Fibroblast of peridontal ligament (primary cell): ENCODE results near the gene PSMA5.
"Not testable (repeated sequence)": the region's sequence is repeated elsewhere in the genome, so short reads cannot be mapped to it uniquely, and the experiment has no call there.

Source experiments
- DNase-seq: peaks from one replicate; pipeline ENCODE4 v3.0.0-alpha.2; 2010; ENCODE audit errors: extremely low read depth

Gene PSMA5

DNA sequence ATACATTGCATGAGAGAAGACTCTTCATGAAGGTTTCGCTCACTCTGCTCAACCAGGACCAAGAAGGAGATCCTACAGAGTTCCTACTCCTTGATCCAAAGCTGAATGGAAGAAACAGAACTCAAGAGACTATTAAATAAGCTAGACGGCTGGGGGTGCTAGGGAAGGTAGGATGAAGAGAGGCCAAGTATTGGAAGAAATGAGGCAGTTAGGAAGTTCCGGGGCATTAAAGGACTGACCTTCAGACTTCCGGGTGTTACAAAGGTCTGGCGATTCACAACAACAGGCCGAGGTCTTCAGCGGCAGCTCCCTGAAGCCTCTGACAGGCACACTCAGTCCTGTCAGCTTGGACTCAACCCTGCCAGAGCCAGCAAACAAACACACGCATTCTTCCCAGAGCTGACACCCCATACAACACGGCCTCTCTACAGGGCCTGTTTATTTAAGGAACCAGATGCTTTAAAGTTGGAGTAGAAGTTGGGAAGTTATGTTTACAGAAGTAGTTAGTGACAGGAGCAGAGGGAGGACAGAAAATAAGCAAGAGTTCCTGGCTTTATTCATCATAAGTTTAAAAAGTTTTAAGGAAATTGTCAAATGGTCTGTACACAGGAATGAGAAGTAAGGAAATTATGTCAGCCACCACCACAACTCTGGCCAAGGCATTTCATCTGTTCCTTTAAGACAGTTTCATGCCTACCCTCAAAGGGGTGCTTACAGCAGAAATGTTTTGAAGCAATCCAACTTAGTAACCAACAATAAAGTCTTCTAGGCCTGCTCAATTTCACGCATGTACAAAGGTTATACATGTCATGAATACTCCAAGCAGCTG lies 33.2 kb downstream of the PSMA5 start:
- DNase-seq, result peak; percentile 63

DNA sequence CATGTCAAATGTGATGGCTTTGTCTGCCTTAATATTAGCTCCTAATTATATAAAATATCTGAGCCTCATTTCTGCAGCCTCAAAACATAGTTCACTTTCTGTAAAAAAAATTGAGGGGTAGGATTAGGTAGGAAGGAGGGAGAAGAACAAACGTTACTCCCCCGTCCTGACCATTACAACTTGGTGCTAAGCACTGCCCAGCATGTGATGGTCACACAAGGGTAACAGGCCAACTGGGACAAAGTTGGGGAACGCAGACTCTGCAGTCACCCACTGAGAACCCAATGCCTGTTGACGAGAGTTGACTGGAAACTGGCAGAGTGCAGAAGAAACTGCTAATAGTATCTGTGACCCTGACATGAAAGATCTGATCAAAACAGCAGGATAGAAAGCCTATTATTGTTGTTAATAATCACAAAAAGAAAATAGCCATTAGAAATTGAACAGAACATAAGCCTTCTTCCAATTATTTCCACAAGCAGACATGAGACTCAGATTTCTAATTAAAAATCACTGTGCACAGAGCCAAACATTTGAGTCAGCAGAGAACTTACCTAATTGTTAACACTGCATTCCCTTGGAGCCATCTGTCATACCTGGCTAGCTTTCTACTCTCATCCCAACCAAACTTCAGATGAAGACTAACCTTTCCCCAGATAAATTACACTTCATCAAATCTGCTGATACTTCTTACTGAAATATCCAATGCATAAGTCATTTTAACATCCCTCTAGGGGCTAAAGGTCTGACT lies 34.0 kb downstream of the PSMA5 start:
- no peak for DNase-seq

DNA sequence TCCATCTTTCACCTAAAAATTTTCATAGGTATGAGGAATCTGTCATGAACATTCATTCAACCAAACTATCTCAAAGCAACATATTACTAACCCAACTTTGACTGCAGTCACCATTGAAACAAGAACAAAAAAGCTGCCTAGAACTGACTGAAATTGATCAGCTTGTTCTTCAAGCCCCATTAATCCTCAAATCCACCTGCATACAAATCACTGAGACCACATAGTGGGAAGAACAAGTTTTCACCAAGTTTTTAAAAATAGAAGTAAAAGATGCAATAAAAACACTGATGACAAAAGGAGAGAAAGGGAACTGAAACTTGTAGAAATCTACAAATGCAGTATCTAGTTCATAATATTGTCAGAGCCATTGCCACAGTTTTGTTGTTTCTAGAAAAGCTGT lies 34.6 kb downstream of the PSMA5 start:
- DNase-seq, result no peak

DNA sequence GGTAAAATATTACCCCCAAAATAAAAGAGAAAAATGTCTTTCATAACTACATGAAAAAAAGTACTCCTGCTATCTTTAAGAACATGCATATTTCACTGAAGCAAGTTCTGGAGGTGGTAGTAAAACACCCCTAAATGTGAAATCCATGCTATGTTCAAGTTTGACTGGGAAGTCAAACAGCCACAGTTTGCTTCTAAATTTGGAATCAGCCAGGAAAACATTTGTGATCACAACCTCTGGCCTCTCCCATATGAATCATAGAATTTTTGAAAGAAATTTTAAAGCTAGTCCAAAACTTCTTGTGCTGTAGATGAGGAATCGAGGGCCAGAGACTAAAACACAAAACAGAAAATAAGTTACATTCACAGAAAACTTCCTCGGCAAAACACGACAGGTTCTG lies 35.1 kb downstream of the PSMA5 start:
- DNase-seq, result peak; percentile 72

DNA sequence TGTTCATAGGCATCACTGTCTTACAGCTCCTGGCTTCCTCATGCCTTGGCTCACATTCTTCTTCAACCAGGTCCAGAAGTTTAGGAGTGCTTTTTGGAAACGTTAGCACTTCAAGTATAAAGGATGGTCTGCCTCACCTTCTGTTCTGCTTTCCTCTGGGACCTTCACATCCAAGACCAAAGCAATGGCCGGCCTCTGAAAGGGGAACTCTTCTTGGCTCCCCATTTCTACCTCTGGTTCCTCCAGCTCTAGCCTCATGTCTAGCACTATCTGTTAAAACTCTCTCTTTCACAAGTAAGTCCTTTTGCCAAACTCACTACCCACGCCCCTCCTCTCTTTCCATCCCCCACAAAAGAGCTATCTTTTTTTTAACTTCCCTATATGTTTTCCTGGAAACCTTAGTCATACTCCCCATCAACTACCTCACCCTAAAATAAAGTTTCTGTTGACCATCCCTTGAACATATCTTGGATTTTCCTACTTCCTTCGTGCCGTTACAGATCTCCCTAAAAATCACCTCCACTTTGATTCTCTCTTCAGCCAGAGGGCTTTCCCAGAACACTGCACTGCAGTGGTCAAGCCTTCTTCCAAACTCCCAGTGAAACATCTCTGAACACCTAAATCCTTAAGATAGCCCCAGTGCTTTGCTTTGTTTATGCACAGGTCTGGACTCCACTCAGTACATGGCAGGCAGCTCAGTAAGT lies 36.5 kb downstream of the PSMA5 start:
- no peak for DNase-seq

DNA sequence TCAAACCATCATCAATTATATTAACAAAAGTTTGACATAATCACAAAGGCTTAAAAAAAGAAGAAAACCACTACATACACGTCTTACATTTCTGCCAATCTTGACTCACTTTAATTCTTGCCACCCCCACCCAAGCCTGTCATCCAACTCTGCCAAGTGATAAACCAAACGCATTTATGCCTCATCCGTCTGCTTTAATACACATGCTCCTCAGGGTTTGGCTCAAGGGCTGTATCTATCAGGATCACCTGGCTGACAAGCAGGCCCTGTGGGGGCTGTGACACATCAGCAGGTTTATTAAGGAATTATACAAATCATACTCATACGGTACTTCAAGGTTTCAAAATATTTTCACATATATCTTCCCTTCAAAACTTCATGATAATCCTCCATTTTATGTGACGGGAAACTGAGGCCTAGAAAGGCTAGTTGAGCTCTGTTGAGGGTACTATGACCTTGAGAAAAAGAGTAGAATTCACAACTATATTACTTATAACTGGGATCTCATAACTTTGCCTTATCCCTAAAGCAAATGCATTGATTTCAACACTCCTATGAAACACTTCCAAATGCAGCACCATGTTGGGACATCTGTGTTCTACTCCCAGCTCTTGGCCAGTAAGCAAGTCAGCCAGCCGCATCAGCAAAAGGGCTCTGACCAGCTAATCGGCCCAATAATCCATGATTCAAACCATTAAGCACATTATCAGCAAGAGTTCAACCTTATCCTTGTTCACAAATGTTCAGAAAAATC lies 37.2 kb downstream of the PSMA5 start:
- DNase-seq, result no peak

DNA sequence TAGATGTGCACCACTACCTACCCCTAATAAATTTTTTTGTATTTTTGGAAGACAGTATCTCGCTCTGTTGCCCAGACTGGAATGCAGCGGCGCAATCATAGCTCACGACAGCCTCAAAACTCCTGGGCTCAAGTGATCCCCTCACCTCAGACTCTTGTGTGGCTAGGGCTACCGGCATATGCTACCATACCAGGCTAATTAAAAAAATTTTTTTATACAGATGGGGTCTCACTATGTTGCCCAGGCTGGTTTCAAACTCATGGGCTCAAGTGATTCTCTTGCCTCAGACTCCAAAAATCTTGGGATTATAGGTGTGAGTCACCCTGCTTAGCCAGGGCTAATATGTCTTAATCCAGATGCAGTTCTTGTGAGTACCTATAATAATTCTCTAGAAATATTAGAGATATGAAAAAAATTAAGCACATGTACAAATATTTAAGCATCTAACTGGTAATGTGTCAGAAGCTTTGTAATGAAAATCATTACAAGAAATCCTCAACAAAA lies 38.0 kb downstream of the PSMA5 start:
- no peak for DNase-seq

DNA sequence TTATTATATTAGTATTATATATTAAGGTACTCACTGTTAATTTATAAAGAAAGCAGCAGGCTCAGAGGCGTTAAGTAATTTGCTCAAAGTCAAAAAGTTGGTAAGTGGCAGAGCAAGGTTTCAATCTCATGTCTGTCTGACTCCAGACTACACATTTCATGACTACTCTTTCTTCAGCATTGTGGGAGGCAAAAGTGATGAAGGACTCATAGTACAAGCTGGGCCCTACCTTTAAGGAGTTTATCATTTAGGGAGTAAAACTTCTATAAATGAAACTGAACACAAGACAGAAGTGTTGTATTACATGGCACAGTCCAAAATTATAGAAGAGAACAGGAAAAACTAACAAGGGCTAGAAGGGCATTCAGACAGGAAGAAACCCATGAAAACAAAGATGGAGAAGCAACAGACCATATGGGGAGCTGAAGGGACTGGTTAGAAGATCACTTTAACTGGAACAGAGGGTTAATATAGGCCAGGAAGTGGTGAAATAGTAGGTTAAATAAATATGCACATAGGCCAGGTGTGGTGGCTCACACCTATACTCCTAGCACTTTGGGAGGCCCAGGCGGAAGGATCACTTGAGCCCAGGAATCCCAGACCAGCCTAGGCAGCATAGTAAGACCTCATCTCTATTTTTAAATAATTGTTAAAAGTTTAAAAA lies 40.1 kb downstream of the PSMA5 start:
- no peak for DNase-seq

DNA sequence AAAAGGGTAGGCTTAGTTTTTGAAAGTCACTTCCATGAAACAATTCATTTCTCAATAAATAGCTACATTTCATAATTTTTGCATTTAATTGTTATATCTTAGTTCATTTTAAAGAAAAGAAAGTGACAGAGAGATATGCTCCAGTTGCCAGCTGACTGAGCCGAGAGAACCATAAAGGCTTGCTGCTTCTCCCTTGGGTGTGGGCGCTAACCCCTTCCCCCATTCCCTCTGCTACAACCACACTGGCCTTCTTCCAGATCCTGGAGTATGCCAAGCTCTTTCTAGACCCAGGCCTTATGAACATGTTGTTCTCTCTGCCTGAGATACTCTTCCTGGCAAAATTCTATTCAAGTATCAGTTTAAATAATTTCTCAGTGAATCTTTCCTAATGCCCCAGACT lies 40.8 kb downstream of the PSMA5 start:
- DNase-seq, result peak; percentile 47

DNA sequence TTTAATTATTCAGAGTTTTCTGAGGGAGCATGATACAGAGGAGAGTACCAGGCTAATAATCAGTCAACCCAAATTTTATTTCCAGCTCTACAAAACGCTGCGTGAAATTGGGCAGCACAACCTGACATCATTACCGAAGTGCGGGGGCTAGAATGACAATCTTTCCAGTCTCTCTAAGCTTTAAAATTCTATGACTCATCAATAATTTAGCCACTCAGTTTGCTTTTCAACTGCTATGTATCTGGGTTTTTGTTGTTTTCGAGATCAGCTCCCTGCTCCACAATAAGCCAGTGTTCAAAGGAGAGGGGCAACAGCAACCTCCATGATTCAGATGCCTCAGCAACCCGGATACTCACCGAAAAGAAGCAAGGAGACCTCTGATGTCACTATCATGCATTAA lies 42.4 kb downstream of the PSMA5 start:
- no peak for DNase-seq

DNA sequence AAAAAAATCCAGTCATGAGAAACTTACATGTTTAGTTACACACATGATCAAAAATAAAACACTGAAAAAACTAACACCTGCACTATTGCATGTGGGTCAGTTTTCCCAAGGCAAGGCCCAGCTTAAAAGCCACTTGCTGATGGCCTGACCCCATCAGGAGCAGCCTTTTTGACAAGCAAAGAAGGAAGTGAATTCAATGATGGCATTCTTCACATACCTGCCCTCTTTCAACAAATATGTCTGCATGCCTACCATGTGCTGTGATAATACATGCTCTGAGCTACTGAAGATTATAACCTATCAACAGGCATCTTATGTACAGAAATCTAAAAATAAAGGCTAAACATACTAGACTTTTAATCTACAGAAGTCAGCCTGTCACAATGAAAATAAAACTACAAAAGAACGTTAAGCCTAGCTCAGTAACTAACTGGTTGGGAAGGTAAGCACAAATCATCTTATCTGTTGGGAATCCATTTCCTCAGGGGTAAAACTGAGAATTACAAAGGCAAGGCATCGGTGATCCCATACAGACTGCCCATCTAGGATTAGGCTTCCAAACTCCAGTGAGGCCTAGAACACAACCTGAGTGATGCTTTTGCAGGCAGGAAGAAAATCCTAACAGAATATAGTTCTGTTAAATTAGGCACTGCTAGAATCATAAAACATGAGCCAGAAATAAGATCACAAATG lies 43.0 kb downstream of the PSMA5 start:
- no peak for DNase-seq

DNA sequence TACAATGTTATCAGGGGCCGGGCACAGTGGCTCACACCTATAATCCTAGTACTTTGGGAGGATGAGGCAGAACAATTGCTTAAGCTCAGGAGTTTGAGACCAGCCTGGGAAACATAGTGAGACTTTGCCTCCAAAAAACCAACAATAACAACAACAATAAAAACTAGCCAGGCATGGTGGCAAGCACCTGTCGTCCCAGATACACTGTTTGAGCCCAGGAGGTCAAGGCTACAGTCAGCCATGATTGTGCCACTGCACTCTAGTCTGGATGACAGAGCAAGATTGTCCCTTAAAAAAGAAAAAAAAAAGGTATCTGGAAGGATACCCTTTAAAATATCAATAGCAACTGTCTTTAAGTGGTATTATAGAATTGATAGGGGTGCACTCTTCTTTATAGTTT lies 44.7 kb downstream of the PSMA5 start:
- DNase-seq, result no peak

DNA sequence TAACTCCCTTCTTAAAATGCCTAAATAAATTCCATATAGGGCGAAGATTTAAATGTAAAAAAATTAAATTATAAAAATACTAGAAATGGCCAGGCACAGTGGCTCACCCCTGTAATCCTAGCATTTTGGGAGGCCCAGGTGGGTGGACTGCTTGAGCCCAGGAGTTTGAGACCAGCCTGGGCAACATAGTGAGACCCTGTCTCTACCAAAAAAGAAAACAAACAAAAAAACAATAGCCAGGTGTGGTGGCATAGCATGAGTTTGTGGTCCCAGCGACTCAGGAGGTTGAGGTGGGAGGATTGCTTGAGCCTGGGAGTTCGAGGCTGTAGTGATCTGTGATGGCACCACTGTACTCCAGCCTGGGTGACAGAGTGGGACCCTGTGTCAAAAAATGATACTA lies 46.3 kb downstream of the PSMA5 start:
- DNase-seq, result no peak

DNA sequence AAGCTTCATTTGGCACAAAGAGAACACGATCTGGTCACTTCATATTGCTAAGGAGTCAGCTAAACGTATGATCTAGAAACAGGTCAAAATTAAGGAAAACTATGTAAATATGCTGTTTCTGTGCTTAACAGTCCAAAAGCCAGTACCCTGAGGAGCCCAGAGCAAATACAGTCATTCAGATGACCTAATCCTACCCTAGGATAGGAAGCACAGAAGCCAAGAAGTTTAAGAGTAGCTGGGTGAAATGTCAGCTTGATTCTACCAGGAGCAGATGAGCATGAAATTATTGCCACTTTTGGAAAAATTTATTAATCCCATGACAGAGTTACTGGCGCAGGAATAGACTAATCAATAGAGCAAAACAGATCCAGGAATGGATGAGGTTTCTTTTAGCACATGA lies 46.8 kb downstream of the PSMA5 start:
- DNase-seq, result peak; percentile 69

DNA sequence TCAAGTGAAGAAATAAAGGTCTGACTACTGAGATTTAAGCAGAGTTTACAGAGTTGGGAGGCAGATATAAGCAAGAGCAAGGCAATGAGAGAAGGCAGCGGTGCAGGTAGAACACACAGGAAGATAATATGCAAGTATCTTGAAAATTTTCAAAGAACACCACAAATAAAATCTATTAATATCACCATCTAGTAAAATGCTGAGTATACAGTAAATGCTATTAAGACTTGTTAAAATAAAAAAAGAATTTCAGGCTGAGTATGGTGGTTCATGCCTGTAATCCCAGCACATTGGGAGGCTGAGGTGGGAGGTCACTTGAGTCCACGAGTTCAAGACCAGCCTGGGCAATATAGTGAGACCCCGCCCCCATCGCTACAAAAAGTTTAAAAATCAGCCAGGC lies 48.5 kb downstream of the PSMA5 start:
- DNase-seq, result no peak

DNA sequence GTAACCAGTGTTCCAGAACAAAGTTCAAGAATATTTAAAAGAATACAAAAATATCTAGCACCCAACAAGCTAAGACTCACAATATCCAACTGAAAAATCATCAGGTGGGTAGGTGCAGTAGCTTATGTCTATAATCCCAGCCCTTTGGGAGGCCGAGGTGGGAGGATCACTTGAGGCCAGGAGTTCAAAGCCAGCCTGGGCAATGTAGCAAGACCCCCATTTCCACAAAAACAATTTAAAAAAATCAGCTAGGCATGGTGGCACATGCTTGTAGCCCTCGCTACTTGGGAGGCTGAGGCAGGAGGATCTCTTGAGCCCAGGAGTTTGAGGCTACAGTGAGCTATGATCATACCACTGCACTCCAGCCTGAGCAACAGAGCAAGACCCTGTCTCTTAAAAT lies 52.6 kb downstream of the PSMA5 start:
- DNase-seq, result not testable (repeated sequence)

DNA sequence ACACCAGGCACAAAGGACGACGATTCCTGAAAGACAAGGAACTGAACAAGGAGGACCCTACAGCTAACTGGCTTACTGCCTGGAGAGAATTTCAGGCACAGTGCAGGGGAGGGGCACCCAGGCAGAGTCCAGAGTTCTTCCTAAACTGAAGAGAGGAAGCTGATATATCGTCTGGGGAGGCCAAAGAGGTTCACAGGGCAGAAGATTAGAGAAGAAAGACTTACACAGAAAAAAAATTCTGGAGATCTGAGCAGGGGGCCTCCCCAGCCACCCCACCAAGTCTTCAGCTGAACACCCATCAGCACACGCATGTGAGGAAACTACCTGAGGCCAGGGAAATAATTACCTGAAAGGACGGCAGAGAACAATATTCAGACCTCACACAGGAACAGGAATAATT lies 53.1 kb downstream of the PSMA5 start:
- DNase-seq, result no peak

DNA sequence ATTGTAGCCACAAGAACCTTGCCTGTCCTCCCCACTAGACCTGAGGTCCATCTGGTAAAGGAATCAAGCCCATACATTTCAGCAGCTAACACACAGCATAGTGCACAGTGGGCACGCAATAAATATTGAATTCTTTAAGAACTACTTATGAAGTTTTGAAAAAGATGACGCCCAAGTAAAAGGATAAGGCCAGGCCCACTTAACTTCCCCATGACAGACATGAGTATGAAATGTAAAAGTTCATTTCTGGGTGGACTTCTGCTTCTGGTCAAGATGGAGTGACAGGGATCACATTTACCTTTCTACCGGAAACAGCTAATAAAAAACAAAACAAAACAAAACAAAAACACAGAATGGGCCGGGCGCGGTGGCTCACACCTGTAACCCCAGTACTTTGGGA lies 54.0 kb downstream of the PSMA5 start:
- no peak for DNase-seq

DNA sequence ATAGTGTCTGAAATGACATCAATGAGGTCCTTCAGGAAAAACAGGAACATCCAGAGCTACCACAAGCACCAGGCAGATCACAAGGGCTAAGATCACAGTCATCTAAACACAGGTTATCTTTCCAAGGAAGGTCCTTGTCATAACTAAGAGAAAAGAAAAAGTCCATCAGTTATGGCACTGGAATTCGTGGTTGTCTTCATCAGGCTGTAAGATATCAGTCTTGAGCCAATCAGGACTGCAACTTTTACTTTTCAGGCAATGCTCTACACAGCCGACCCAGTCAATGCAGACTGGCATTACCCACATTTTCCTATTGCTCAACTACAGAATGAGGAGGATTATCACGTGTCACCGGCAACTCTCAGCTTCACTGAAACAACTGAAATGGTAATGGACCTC lies 54.9 kb downstream of the PSMA5 start:
- peak; percentile 92 for DNase-seq

DNA sequence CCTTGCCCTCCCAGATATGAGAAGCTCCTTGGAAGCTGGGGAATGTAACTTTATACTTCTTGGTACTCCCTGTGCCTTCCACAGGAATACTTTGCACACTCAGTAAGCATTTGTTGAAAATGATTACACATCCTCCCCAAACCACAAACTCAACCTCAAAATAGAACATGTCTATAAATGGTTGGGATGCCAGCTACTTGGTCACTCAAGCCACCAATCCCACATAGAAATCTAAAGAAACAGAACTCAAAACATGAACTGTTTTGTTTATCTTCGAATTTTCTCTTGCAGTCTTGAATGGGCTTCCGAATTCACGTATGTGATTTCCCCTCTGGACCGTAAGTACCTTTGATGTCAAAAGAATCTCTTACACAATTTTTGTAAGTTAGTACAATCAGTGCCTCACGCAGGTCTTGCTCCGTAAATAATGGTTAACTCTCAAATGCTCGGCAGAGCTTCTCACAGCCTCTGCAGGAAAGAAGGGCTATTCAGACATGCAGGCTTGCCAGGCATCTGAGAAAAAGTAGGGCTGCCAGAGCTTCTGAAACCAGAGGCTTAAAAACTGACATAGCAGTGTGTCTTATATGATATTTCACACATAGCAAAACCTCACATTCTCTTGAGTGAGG lies 55.4 kb downstream of the PSMA5 start:
- peak; percentile 97 for DNase-seq
